ENCODE data around the gene CXorf38.

CXorf38 gene

DNA sequence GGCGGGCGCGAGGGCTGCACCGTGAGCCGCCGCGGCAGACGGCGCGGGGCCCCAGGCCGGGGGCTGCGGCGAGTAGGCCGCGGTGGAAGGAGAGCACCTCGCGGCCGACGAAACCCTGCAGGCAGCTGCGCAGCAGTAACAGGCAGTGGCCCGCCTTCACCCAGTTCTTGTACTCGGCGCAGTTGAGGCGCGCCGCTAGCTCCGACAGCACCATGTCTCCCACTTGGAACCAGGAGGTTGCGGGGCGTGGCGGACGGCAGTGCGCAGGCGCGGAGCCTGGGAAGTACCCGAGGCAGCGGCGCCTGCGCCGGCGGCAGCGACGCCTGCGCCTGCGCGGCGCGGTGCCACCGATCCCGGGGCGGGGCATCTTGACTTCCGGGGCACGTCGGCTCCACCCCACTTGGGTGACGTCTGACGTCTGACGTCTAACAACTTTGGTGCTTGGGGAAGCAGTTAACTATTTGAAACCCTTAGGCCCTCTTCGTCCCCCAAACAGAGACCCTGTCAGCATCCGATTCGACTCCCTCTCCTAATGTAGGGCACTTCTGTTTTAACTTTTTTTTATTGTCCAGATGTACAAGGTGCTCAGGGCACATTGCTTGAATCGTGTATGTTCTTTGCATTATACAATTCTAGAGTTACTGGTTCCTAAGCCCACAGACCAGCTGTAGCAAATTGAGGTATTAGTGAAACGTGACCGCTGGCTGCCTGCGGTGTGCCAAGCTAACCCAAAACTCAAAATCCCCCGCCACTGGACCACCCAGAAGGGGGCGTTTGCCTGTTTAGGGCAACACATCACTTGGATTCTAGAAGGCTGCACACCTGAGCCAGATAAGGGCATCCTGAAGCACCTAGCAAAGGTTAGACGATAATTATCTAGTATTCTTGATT is at the start of gene CXorf38:
Gene CXorf38 (minus strand): TSS at position 255 of the 891 bp plus-strand sequence. CDS start 41 bp downstream, at position 214.
- peak; percentile 71 for DNase-seq (ENCODE audit: low read depth)

- DNase-seq (ENCODE audit: low read depth): peak; percentile 20
These were observed 47.4 kb upstream of the CXorf38 start for GRCh38 chrX:40694802-40695201.

GRCh38 chrX:40688929-40689328 is 41.6 kb upstream of the CXorf38 start:
- DNase-seq (ENCODE audit: low read depth): no peak

DNA sequence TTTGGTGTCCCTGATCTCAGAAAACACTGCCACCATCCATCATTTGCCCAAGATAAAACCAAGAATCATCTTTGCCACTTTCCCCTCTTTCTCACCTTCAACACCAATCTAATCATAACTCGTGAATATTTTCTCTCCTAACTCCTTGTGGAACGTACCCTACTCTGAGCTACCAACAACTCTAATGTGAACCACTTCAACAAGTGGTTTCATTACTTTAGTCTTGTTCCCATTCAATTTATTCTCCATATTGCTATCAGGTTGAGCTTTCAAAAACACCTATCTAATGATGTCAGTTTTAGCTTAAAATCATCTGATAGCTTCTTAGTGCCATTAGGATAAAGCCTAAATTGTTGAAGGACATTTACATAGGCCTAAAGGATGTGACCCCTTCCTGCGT is 39.8 kb upstream of the CXorf38 start:
- no peak for DNase-seq (ENCODE audit: low read depth)

DNA sequence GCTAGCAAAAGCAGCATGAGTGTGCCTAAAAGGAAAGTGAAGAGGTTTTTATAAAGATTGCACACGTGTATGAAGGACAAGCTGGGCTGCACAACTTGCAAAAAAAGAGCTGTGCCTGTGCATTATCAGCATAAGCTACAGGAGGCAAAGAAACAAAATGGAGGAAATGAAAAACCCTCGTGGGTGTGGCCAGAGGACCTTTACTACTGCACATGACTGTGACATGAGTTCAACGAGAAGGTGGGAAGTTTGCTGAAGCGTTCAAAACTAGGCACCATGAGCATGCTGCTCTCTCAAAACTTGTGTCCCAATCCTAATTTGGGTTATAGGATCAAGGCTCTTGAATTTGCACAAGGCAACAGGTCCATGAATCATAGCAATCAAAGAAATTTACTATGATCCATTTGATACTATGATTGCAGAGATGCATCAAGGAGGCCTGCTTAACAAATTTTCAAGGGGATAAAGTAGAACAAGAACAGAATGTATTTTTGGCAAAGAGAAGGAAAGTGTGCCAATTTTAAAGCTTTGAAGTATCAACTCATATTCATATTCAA is 38.1 kb upstream of the CXorf38 start:
- no peak for DNase-seq (ENCODE audit: low read depth)

- DNase-seq (ENCODE audit: low read depth): no peak
These were observed 36.7 kb upstream of the CXorf38 start for GRCh38 chrX:40684092-40684491.

DNA sequence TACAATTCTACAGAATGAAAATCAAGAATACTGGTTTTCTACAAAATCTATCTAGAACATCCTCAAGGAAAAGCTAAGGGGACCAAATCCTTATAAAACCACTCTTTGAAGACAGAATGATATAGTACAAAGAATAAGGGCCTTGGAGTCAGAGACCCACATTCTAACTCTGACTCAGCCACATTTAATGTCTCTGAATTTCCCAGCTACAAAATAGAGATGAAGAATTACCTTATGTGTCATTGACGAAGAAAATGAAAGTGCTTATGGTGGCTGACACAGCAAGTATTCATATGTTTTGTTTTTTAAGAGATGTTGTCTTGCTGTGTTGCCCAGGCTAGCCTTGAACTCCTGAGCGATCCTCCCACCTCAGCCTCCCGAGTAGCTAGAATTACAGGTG is 35.9 kb upstream of the CXorf38 start:
- peak; percentile 21 for DNase-seq (ENCODE audit: low read depth)

GRCh38 chrX:40671126-40671525 is 23.8 kb upstream of the CXorf38 start:
- peak; percentile 8 for DNase-seq (ENCODE audit: low read depth)

GRCh38 chrX:40663880-40664630 is 16.7 kb upstream of the CXorf38 start:
- DNase-seq (ENCODE audit: low read depth): peak; percentile 26

DNA sequence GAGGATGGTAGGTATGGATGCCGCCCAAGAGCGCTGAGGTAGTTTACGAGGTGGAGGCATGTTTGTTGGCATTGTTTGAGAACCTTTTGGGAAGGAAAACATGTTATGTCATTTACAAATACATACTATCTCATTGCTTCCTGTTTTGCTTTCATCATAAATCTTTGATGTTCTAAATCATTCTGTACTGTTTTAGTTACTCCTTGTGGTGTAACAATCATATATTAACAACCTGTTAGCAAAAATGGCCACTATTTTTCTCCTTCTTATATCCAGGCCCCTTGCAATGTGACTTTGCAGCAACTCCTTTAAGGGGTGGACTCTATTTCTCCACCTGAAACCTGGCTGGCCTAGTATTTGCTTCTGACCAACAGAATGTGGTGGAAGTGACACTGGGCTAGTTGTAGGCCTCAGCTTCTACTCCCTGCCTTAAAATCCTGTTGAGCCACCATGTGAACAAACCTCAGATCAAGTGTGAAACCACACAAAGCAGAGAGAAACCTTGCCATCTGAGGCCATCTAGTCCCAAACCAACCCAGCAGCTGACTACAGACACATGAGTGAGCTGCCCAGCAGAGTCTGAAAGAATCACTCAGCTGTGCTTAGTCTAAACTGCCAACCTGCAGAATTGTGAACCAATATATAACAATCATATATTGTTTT is 15.8 kb upstream of the CXorf38 start:
- DNase-seq (ENCODE audit: low read depth): no peak

- no peak for DNase-seq (ENCODE audit: low read depth)
These were observed 14.1 kb upstream of the CXorf38 start for GRCh38 chrX:40661489-40661888.

GRCh38 chrX:40660381-40660780 is 13.0 kb upstream of the CXorf38 start:
- DNase-seq (ENCODE audit: low read depth): no peak

DNA sequence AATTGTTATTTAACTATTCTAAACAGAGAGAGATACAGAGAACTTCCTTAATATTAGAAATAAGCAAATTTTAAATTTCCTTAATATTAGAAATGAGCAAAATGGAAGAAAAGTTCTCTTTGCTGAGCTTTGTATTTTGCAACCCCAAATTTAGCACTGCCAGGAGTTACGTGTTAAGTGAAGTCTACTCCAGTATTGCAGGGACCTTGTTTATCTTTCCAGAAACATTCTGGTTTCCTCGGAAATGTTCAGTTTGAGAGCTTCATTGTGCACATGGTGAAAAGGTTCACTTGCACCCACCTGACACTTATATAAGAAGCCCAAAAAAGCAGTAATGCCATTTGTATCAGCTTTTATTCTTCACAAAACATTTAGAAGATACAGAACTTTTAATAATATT is 6.2 kb upstream of the CXorf38 start:
- no peak for DNase-seq (ENCODE audit: low read depth)

DNA sequence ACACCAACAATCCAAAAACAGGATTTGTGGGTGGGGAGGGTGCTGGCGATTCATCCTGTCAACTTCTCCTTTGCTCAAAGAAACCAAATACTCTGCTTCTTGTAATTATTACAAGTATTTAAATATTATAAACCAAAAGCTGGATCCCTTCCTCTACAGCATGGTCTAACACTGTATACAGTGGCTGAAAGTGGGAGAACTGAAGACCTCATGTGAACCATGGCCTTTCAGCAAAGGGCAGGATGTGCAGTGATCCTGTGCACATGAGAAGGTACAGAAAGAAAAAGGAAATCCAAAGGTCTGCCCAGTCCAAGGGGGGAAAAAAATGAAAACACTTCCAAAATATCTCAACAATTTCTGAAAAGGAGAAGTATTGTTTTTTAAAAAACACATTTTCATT is 5.3 kb upstream of the CXorf38 start:
- no peak for DNase-seq (ENCODE audit: low read depth)

DNA sequence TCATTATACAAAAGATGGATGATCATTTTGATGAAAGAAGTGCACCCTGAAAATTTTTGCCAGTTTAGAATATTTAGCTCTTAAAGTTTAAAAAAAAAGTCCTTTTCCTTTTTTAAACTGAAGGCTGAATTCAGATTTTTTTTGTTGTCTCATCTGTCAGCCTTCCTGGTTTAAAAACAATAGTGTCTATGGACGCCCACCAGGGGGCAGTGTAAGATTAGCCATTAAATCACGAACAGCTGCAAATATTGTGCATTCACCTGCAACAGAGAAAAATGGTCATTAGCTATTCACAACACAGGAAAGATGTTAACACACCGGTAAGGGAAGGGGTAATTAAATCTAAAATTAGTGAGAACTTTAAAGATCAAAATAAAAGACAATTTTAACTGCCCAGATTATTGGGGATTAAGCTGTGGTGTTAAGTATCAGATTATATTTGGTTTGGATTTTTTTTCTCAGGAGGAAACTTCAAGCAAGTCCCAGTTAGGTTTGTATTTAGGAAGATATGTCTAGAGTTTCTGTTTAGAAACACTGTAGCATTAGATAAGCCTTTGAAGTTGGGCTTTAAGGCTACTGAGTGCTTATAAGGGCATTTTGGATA is 4.4 kb upstream of the CXorf38 start:
- peak; percentile 45 for DNase-seq (ENCODE audit: low read depth)

DNA sequence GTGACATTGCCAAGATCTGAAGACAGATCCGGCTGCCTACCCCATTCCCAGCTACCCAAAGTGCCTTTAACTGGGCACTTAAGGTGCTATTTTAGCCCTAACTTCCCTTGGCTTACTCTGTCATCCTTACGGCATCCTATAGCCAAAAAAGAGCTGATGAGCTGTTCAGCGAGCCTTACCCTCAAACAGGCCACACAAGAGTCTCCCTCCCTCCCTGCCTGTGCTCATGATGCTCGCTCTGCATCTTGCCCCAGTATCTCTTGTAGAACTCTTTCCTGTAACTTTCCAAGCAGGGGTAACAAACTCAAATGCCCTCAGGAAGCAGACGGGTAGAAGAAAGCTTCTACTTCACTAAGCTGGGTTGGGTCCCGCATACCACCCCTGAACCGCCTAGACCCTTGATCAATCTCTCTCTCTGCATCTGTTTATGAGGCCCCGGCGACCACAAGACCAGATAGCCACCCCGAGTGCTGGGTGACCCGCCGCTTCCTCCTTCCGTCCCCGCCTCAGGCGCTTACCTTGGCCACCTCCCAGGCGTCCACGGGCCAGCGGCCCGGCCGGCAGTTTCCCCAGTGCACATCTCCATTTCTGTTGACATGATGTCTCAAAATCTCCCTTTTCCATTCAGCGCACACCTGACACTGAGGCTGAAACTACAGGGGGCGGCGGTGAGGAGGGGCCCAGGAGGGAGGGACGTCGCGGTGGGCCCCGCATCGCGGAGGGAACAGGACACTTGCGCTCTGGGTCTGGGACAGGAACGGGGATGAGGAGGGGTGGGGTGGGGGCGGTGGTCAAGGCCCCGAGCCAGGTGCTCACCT is 663 bp downstream of the CXorf38 start:
- peak; percentile 17 for DNase-seq (ENCODE audit: low read depth)

GRCh38 chrX:40644821-40645358 is 2.5 kb downstream of the CXorf38 start:
- DNase-seq (ENCODE audit: low read depth): peak; percentile 74

GRCh38 chrX:40644176-40644575 is 3.2 kb downstream of the CXorf38 start:
- DNase-seq (ENCODE audit: low read depth): peak; percentile 78

DNA sequence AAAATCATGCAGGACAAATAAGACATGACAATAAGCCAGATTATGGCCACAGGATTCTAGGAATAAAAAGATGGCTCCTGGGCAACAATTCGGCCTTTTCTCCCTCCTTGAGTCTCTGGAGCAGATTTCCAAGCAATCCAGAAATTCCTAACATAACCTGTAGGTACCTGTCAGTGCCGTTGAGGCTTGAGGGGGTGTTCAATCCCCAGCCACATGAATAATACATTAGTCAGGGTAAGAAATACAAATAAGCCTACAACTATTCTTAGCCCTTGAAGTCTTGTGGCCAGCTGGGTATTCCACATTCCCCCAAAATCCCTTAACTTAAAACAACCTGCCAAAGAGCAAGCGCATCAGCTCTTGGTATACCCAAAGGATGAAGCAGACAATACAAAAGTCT is 9.7 kb downstream of the CXorf38 start:
- DNase-seq (ENCODE audit: low read depth): no peak

DNA sequence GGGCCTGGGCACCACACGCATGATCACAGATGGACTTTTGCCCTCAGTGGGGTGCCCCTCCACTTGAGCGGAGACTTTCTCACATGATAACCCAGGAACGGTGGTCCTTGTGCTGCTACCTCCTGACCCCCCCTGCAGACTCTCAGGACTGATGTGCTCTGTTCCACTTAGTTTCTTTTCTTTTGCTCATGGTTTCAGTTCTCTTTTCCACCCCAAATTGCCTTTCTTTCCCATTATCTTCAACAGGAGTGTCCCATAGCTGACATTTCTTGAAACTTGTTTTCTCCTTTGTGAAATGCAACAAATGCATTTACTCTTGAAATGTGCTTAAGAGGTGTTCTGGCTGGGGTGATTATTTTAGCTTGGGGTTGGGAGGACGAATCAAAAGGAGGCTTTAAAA is 15.2 kb downstream of the CXorf38 start:
- DNase-seq (ENCODE audit: low read depth): no peak

- DNase-seq (ENCODE audit: low read depth): peak; percentile 52
These were observed 18.9 kb downstream of the CXorf38 start for GRCh38 chrX:40628506-40628905.

Measured in amniotic epithelial cell (primary cell).